ENCODE results near the gene KLHL40. TPM values are rescaled to one million over a fixed set of nuclear protein-coding genes. Genes with fewer than 3 reads are reported as not detected.

The KLHL40 gene
- total and polyA plus RNA-seq, 2 donors (not counting 3 experiments of a cell fraction or from before 2014, with no cell fraction given) = not detected

DNA sequence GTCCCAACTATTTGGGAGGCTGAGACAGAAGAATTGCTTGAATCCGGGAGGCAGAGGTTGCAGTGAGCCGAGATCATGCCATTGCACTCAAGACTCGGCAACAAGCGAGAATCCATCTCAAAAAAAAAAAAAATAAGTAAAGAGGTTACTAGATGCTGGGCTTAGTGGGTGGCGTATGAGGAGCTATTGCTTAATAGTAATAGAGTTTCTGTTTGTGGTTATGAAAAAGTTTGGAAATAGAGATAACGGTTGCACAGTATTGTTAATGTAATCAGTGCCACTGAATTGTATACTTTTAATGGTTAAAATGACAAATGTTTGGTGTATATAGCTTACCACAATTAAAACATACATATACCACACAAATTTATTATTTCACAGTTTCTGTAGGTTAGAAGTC, 32.0 kb downstream of the KLHL40 start:
- dilution Hi-C loops (cut with MboI; ENCODE audit: extremely low pct_ligation_motif_present, low sequenced_read_pairs) = no loop called here
- BruUV-seq (replicated peaks) = no TSS peak
- H3K9me3 ChIP-seq (replicated peaks; ENCODE audit: control insufficient read depth, insufficient read depth, low read length) = no peaks in the 10 kb centered on the region

More for the DNA sequence above, 32.0 kb downstream of the KLHL40 start:
- CTCF ChIA-PET = no interaction called here
- intact Hi-C loops (cut with micrococcal nuclease) = no loop called here
- H3K36me3 ChIP-seq (ENCODE audit: control insufficient read depth in 2 of 2, extremely low read depth in 1 of 2, insufficient read depth in 2 of 2, low read length in 2 of 2) = no peaks in the 10 kb centered on the region
- FAIRE-seq (no peak), DNase-seq (ENCODE audit: low read depth, low spot score) (no peak)
- H2AFZ ChIP-seq (ENCODE audit: low read depth, low read length) = no peak overlapping the region
- peaks cover 2 to 16% of the 10 kb centered on the region in 2 experiments for H3K27me3 ChIP-seq (ENCODE audit: control insufficient read depth in 2 of 2, insufficient read depth in 2 of 2, low read length in 2 of 2)
- no peak overlapping the region for H3K27ac ChIP-seq (ENCODE audit: insufficient read depth, low read depth, low read length)
- no peak for TF ChIP-seq CTCF (IDR thresholded peaks at IDR 0.05; ENCODE audit: extremely low read depth in 1 of 2, insufficient read depth in 1 of 2, low read depth in 1 of 2, low read length in 2 of 2)
- no peak for TF ChIP-seq EZH2 (IDR thresholded peaks at IDR 0.05; ENCODE audit: borderline replicate concordance, low read depth, low read length, severe bottlenecking)
- no peak for TF ChIP-seq MYC (IDR thresholded peaks at IDR 0.05; ENCODE audit: low read depth, low read length)
- no peak for TF ChIP-seq GATA2 (IDR thresholded peaks at IDR 0.05; ENCODE audit: insufficient read depth, insufficient read length, low read depth, low read length)
- TF ChIP-seq, protein P1, sequence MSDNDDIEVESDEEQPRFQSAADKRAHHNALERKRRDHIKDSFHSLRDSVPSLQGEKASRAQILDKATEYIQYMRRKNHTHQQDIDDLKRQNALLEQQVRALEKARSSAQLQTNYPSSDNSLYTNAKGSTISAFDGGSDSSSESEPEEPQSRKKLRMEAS (IDR thresholded peaks at IDR 0.05; ENCODE audit: insufficient read depth, insufficient read length) = no peak
- TF ChIP-seq POLR2A (IDR thresholded peaks at IDR 0.05; ENCODE audit: low read depth, low read length) = no peak
- H3K9ac ChIP-seq (replicated peaks; ENCODE audit: extremely low read depth, insufficient read depth, low read length) = no peak overlapping the region
- no peaks in the 10 kb centered on the region for H3K4me1 ChIP-seq (ENCODE audit: control insufficient read depth, extremely low read depth, insufficient read depth, low read length)
- H3K4me3 ChIP-seq (replicated peaks in 1 of 3; ENCODE audit: insufficient read depth in 1 of 3, low read depth in 1 of 3, low read length in 3 of 3) = no peak overlapping the region
- H3K79me2 ChIP-seq (ENCODE audit: control insufficient read depth, insufficient read depth, low read length) = no peaks in the 10 kb centered on the region
- H3K4me2 ChIP-seq (ENCODE audit: insufficient read depth, low read length) = no peak overlapping the region
- no peaks in the 10 kb centered on the region for H3K9me1 ChIP-seq (replicated peaks; ENCODE audit: control insufficient read depth, extremely low read depth, insufficient read depth, low read length)
- H4K20me1 ChIP-seq (replicated peaks; ENCODE audit: control insufficient read depth, extremely low read depth, insufficient read depth, low read length) = no peaks in the 10 kb centered on the region
- POLR2A ChIA-PET = no interaction called here
